IMR-90 (cell line): ENCODE data around the gene TMEM95. TPM values are rescaled to one million over a fixed set of nuclear protein-coding genes. Genes with fewer than 3 reads are reported as not detected.

Experiments used
- ATAC-seq: fragments of 200-7000 bp; cut with Tn5 transposase; 2 replicates; pipeline ENCODE4 v1.9.1; 2020; ENCODE audit warnings: low read depth, mild to moderate bottlenecking, moderate library complexity
- BruUV-seq: library from RNA; stranded (reverse); fragments of 400-500 nt; replicated peaks from 2 replicates; lab custom pipeline; 2021; lab: Mats Ljungman, UMichigan
- CTCF ChIA-PET: fragments of 300-600 bp; formaldehyde crosslinking; extraction: SDS; loops from one replicate; lab custom pipeline; 2021; ENCODE audit warnings: antibody characterized with exemption; lab: Yijun Ruan, JAX
- POLR2A ChIA-PET: fragments of 300-600 bp; sonication (Branson Sonifier 250); formaldehyde crosslinking; loops from one replicate; lab custom pipeline; 2022; ENCODE audit warnings: antibody characterized with exemption; ENCODE audit not compliant: unreplicated experiment; lab: Charles Lee
- DNase-seq: peaks from one replicate; pipeline ENCODE4 v3.0.0; 2013
- H2AFZ ChIP-seq: replicated peaks from 2 replicates; pipeline ENCODE3; 2013; ENCODE audit warnings: low read length, mild to moderate bottlenecking; ENCODE audit not compliant: poor library complexity
- H2AK5ac ChIP-seq: 2 replicates; pipeline ENCODE4 v1.6.1; 2013; ENCODE audit warnings: low read depth, low read length, inconsistent platforms
- H2AK9ac ChIP-seq: replicated peaks from 2 replicates; pipeline ENCODE3; 2013; ENCODE audit warnings: mild to moderate bottlenecking, low read depth, low read length, moderate library complexity; ENCODE audit not compliant: poor library complexity
- H2BK120ac ChIP-seq: 2 replicates; pipeline ENCODE4 v1.6.1; 2013; ENCODE audit warnings: low read depth, low read length, inconsistent platforms
- H2BK15ac ChIP-seq: 3 replicates; pipeline ENCODE4 v1.6.1; 2013; ENCODE audit warnings: low read depth, low read length, inconsistent platforms
- H2BK20ac ChIP-seq: 2 replicates; pipeline ENCODE4 v1.6.1; 2013; ENCODE audit warnings: low read depth, mild to moderate bottlenecking, inconsistent platforms, low read length, moderate library complexity
- H2BK5ac ChIP-seq: 2 replicates; pipeline ENCODE4 v1.6.1; 2013; ENCODE audit warnings: mild to moderate bottlenecking, low read depth, low read length, inconsistent platforms; ENCODE audit not compliant: poor library complexity, severe bottlenecking
- H3K14ac ChIP-seq: replicated peaks from 2 replicates; pipeline ENCODE4 v1.6.1; 2013; ENCODE audit warnings: low read depth, low read length, inconsistent platforms
- H3K18ac ChIP-seq: 2 replicates; pipeline ENCODE4 v1.6.1; 2013; ENCODE audit warnings: low read depth, low read length, control low read depth
- H3K23ac ChIP-seq: 2 replicates; pipeline ENCODE4 v1.6.1; 2013; ENCODE audit warnings: low read depth, low read length, inconsistent platforms
- H3K27ac ChIP-seq: 2 replicates; pipeline ENCODE4 v1.5.1; 2013; ENCODE audit warnings: mild to moderate bottlenecking, control low read depth, low read length; ENCODE audit not compliant: insufficient read depth
- H3K27me3 ChIP-seq: 2 replicates; pipeline ENCODE4 v1.6.1; 2013; ENCODE audit warnings: low read length; ENCODE audit not compliant: control insufficient read depth, insufficient read depth
- H3K36me3 ChIP-seq: 2 replicates; pipeline ENCODE4 v1.6.1; 2013; ENCODE audit warnings: low read length, mixed read lengths; ENCODE audit not compliant: control insufficient read depth, insufficient read depth
- H3K4ac ChIP-seq: 2 replicates; pipeline ENCODE4 v1.6.1; 2013; ENCODE audit warnings: low read depth, low read length, inconsistent platforms
- H3K4me1 ChIP-seq: 2 replicates; pipeline ENCODE4 v1.6.1; 2013; ENCODE audit warnings: low read length, mixed read lengths; ENCODE audit not compliant: control insufficient read depth, insufficient read depth
- H3K4me2 ChIP-seq: 2 replicates; pipeline ENCODE4 v1.6.1; 2013; ENCODE audit warnings: low read depth, mild to moderate bottlenecking, control low read depth, low read length, moderate library complexity
- H3K4me3 ChIP-seq: 2 replicates; pipeline ENCODE4 v1.5.1; 2013; ENCODE audit warnings: low read depth, mild to moderate bottlenecking, control low read depth, low read length, moderate library complexity; ENCODE audit not compliant: insufficient read depth
- H3K56ac ChIP-seq: 2 replicates; pipeline ENCODE4 v1.6.1; 2013; ENCODE audit warnings: low read length, inconsistent platforms; ENCODE audit not compliant: insufficient read depth; ENCODE audit errors: extremely low read depth
- H3K79me1 ChIP-seq, 2 experiments: 2 replicates each; pipeline ENCODE4 v1.6.1; 2013; ENCODE audit warnings: low read length in 2 of 2, inconsistent platforms in 1 of 2, low read depth in 1 of 2
- H3K9ac ChIP-seq: 2 replicates; pipeline ENCODE4 v1.6.1; 2013; ENCODE audit warnings: low read depth, low read length, control low read depth
- H3K9me1 ChIP-seq: 2 replicates; pipeline ENCODE4 v1.6.1; 2013; ENCODE audit warnings: low read length, inconsistent platforms; ENCODE audit not compliant: insufficient read depth
- H3K9me3 ChIP-seq: 2 replicates; pipeline ENCODE4 v1.6.1; 2013; ENCODE audit warnings: low read length; ENCODE audit not compliant: control insufficient read depth, insufficient read depth
- H4K20me1 ChIP-seq: 2 replicates; pipeline ENCODE4 v1.6.1; 2013; ENCODE audit warnings: low read length, inconsistent platforms; ENCODE audit not compliant: insufficient read depth
- H4K5ac ChIP-seq: 2 replicates; pipeline ENCODE4 v1.6.1; 2013; ENCODE audit warnings: mild to moderate bottlenecking, low read depth, low read length, control low read depth
- H4K8ac ChIP-seq, 2 experiments: 2 replicates each; pipeline ENCODE4 v1.6.1; 2013; ENCODE audit warnings: low read depth in 2 of 2, low read length in 2 of 2, control low read depth in 1 of 2, inconsistent platforms in 1 of 2
- H4K91ac ChIP-seq: 2 replicates; pipeline ENCODE4 v1.6.1; 2013; ENCODE audit warnings: low read depth, low read length, inconsistent platforms; ENCODE audit not compliant: insufficient read depth
- CHD1 ChIP-seq: IDR thresholded peaks from 2 replicates; pipeline ENCODE4 v1.6.1; 2012; ENCODE audit warnings: low read depth, low read length, improper control_type of control experiment
- MAZ ChIP-seq: IDR thresholded peaks from 2 replicates; pipeline ENCODE4 v1.6.1; 2012; ENCODE audit warnings: low read depth, mild to moderate bottlenecking, low read length, improper control_type of control experiment, moderate library complexity, borderline replicate concordance
- WGBS, 2 experiments: methylation state at CpG; one replicate each; pipeline versions ENCODE4 v1.1.5 to v1.1.7; 2013; ENCODE audit warnings: missing lambda C conversion rate in 2 of 2; ENCODE audit not compliant: insufficient read length in 1 of 2; ENCODE audit errors: extremely low coverage in 2 of 2; 5-methylcytosine and 5-hydroxymethylcytosine counted together
- dilution Hi-C: fragments of 300-500 bp; cut with HindIII; formaldehyde crosslinking; loops from one replicate; pipeline ENCODE4 v1.14.3; 2018; ENCODE audit warnings: low sequenced_read_pairs; ENCODE audit not compliant: unreplicated experiment
- in situ Hi-C: fragments of 300-500 bp; cut with MboI; formaldehyde crosslinking; loops from 3 replicates; pipeline ENCODE4 v1.14.3; 2019; ENCODE audit warnings: low sequenced_read_pairs, inconsistent platforms, mixed read lengths
- intact Hi-C: fragments of 100-400 bp; cut with micrococcal nuclease; formaldehyde crosslinking; loops from 2 replicates; pipeline ENCODE4 v1.10.0; 2022
- polyA plus RNA-seq, 3 experiments: library from polyadenylated mRNA; depleted of rRNA; stranded (reverse); fragments of >200 nt; gene quantifications; 2 replicates each; pipeline ENCODE4 v1.2.3, GENCODE V29; 2012; ENCODE audit warnings: low replicate concordance in 1 of 3
- total RNA-seq: library from RNA; depleted of rRNA; stranded (reverse); fragments of >200 nt; gene quantifications from 2 replicates; pipeline ENCODE4 v1.2.3, GENCODE V29; 2012

The TMEM95 gene
- total and polyA plus RNA-seq, 2 of the 4 experiments (the other 2 are of a cell fraction) = not detected

- no peak overlapping the region for H3K9ac ChIP-seq
- in situ Hi-C loops = no loop called here
- CTCF ChIA-PET = no interaction called here
These were observed 13.1 kb upstream of the TMEM95 start for GRCh38 chr17:7341842-7342241.

More at GRCh38 chr17:7341842-7342241, 13.1 kb upstream of the TMEM95 start:
- Histone ChIP-seq H3K4me3 (no peak overlapping the region), H3K27me3 (peaks cover 24% of the 10 kb centered on the region), H3K4ac (no peak overlapping the region), H3K27ac (no peak overlapping the region), H2BK15ac (no peak overlapping the region), H3K9me1 (no peaks in the 10 kb centered on the region), H2AK5ac (no peak overlapping the region), H3K23ac (no peak overlapping the region), H3K36me3 (no peaks in the 10 kb centered on the region), H3K56ac (no peak overlapping the region), H2BK5ac (no peak overlapping the region), H3K79me1 (no peaks in the 10 kb centered on the region), H3K18ac (no peak overlapping the region), H3K14ac (no peak overlapping the region), H3K4me1 (no peaks in the 10 kb centered on the region), H4K20me1 (peaks cover 4% of the 10 kb centered on the region), H3K4me2 (no peak overlapping the region), H2BK120ac (no peak overlapping the region), H2BK20ac (no peak overlapping the region), H4K91ac (no peak overlapping the region), H3K9me3 (no peaks in the 10 kb centered on the region), H4K8ac (no peak overlapping the region), H4K5ac (no peak overlapping the region), H2AFZ (no peak overlapping the region), H2AK9ac (no peak overlapping the region)
- POLR2A ChIA-PET = no interaction called here
- intact Hi-C loops (no loop called here), dilution Hi-C loops (no loop called here)
- WGBS, 2 experiments = 90% methylated on average over 8 of the region's 13 CpGs; no CpG with 5 or more reads in 1 of the 2 experiments
- ATAC-seq = no peak
- no TSS peak for BruUV-seq
- TF ChIP-seq MAZ (no peak), CHD1 (no peak)
- DNase-seq = no peak
